ENCODE data around the gene KCNK5.

KCNK5 gene

GRCh38 chr6:39228992-39229767 lies at the start of gene KCNK5:
Gene KCNK5 (minus strand): TSS chr6:39229475. CDS start chr6:39229111, 364 bp downstream.
- peak; percentile 48 for DNase-seq

DNA sequence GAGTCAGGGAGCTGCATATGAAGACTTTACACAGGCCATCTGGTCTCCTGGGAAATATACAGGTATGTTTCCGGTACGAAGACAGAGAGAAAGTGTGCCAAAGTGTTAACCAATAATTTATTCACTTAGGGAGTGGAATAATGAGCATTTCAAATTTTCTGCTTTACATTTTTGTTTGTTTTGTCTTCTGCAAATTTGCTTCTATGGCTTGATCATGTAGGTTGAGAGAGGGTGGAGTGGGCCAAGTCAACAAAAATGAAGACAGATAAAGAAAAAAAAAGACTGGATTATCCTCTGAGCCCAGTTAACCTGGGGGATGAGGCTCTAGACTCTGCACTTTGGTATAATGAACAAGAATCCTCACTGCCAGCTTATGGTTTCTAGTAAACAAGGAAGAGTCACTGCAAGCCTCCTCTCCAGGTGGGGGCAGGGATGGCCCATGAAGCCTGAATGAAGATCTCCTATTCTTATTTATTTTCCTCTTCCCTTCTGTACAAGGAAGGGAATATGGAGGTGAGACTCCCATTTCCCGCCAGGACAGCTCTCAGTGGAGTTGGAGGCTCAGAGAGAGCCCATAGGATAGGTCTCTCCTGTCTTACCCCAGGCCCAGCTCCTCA lies 47.2 kb upstream of the KCNK5 start:
- DNase-seq = no peak

GRCh38 chr6:39274903-39275302 lies 45.6 kb upstream of the KCNK5 start:
- no peak for DNase-seq

DNA sequence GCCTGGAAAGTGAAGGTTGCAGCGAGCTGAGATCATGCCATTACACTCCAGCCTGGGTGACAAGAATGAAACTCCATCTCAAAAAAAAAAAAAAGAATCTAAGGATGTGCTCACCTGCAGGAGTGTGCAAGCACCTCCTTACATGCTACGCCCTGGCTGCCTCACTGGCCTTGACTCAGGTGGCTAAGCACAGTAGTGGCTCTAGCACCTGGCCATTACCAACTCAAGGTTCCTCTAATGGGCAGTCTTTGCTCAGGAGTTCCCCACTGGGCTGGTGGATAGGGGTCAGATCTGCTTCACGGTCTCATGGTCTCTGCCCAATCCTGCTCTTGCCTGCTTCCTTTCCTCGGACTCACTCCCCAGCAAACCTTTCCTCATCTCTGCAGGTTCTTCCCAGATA lies 45.2 kb upstream of the KCNK5 start:
- DNase-seq = no peak

- DNase-seq = no peak
These were observed 44.1 kb upstream of the KCNK5 start for GRCh38 chr6:39273406-39273821.

DNA sequence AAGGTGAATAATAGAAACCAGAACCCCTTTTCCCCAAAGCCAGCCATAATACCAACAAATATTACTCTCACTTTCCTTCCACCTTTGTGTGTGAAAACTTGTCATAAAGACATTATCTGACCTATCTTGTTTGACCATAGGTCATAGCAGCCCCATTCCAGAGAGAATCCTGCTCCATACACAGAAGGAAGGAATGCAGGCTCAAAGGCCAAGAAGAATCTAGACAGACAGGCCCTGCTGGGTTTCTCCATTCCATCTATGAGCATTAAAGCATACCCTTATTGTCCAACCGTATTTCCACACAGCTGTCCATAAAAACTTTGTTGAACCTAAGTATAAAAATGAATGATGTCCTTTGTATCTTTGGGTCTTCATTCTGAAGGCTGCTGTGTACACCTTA lies 40.7 kb upstream of the KCNK5 start:
- DNase-seq = no peak

GRCh38 chr6:39268721-39269120 lies 39.4 kb upstream of the KCNK5 start:
- no peak for DNase-seq

DNA sequence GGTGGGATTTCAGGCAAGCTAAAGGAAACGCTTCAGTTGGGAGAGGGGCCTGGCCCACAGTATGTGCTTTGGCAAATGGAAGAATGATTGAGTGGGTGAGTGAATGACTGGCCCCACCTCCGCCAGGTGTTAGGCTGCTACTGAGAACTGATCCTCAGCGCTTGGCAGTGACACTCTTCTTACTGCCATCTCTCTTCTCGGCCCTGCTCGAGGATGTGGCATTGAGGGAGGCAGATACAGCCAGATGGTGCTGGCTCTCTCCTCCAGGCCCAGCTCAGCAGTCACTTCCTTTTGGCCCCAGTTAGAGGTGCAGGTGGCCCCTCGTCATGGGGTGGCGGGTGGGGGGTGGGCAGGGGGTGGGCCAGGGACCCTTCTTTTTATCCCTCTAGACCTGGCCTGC lies 38.9 kb upstream of the KCNK5 start:
- DNase-seq = no peak

GRCh38 chr6:39266782-39267355 lies 37.6 kb upstream of the KCNK5 start:
- DNase-seq = no peak

DNA sequence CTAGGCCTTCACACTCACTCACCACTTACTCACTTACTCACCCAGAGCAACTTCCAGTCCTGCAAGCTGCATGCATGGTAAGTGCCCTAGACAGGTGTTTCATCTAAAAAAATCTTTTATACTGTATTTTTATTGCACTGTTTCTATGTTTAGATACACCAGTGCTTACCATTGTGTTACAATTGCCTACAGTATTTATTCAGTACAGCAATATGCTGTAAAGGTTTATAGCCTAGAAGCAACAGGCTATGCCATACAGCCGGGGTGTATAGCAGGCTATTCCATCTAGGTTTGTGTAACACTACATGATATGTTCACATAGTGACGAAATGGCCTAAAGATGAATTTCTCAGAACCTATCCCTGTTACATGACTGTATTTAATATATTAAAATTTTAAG lies 37.1 kb upstream of the KCNK5 start:
- DNase-seq = no peak

DNA sequence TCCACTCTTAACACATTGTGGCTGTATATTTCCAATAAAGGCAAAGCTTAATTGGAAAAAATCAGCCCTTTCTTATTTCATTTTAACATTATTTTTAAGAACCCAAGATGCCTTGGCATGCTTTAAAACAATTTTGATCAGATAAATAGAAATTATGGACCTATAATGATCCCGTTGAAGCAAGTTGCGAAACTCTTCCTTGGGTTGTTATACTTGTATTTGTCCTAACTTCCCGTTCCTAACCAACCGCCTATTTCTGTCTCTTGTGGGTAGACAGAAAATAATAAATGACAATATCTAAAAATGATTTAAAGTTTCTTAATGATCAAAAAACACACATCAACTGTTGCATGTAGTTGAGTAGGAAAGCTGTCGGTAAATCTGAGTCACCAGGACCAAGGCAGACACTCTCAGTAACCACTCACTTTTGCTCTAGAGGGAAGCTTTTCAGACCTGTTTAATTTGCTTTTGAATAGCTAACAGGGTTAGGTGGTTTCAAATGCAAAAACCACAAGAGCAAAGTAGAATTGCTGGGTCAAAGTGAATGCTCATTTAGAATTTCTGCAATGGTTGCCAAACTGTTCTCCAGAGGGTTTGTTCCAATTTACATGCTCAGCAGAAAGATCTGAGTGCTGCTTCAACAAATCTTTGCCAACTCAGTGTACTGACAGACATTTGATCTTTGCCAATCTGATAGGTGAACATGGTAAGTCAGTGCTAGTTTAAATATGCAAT lies 34.2 kb upstream of the KCNK5 start:
- DNase-seq = no peak

DNA sequence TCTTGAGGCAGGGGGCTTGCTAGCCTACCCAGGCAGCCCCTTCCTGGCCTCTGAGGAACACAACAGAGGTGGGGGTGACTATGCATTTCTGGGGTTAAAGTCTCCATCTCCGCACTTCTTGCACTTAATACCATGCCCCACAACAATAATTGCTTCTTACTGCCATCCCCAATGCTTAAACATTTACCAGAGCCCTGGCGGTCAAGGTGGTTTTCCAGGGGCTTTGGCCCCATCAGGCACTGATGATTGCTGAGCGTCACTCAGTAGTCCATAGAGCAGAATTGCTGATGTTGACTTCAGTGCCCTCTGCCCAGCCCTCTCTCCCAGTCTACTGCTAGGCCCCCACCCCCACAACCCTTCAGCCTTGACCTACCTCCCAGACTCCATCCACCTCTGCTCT lies 32.5 kb upstream of the KCNK5 start:
- DNase-seq = no peak

GRCh38 chr6:39260953-39261352 lies 31.7 kb upstream of the KCNK5 start:
- DNase-seq = no peak

GRCh38 chr6:39260456-39260855 lies 31.2 kb upstream of the KCNK5 start:
- no peak for DNase-seq

DNA sequence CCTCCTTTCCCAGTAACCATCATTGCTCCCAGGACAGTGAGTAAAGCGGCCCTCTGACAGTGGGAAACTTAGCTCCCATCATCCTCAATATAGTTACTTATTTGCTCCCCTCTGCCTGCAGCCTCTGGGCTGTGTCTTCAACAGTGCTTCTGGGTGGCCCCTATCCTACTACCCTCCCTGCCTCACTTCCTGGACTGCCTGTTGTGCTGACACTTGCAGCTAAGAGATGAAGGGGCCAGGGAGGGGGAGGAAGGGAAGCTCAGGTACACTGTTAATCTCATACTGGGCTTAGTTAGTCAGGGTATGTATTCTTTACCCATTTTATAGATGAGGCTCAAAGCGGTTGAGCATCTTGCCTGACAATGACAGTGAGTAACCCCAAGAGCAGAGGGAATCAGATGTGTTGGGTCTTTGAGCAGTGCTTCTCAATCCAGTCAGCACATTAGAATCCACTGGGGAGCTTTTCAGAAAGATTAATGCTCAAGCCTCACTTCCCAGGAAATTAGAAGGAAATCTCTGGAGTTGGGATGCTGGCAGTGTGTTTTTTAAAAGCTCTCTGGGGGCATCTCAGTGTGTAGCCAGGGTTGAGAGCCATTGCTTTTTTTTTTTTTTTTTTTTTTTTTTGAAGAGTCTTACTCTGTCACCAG lies 27.1 kb upstream of the KCNK5 start:
- no peak for DNase-seq

GRCh38 chr6:39254999-39255535 lies 25.8 kb upstream of the KCNK5 start:
- no peak for DNase-seq

GRCh38 chr6:39251406-39251805 lies 22.1 kb upstream of the KCNK5 start:
- no peak for DNase-seq

- DNase-seq = no peak
These were observed 21.2 kb upstream of the KCNK5 start for GRCh38 chr6:39250507-39250906.

GRCh38 chr6:39249278-39249677 lies 20.0 kb upstream of the KCNK5 start:
- DNase-seq = no peak

DNA sequence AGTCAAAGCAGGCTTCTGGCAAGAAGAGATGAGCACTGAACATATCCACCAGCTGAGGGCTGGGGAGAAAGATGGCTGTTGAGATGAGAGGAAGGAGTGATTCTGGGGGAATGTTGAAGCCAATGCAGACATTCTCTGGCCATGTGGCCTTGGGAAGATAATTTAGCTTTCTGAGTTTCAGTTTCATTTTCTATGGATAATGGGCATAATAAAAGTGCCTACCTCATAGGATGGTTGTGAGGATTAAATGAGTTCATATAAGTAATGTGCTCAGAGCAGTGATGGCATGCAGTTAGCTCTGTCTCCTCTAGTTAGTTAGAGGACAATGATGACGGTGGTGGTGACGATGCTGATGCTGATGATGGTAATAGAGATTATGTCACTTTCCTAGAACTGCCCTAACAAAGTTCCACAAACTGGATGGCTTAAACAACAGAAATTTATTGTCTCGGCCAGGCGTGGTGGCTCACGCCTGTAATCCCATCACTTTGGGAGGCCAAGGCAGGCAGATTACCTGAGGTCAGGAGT lies 18.5 kb upstream of the KCNK5 start:
- DNase-seq = no peak

DNA sequence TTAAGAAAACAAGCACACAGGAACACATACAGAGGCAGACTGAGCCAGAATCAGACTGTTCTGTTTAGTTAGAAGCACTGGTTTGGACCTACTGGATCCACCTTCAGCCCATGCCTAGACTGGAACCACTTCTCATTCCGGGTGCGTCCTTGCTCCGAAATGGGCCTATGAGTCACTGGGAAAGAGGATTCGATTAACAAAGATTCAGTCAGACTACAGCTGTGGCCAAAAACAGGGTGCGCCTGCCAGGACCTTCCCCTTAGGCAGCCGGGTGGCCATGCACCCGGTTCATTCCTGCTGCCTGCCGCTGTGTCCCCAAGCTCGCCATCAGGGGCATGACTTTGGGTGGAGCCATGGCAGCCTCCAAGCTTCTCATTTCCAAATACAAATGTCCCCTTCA lies 14.5 kb upstream of the KCNK5 start:
- DNase-seq = no peak

DNA sequence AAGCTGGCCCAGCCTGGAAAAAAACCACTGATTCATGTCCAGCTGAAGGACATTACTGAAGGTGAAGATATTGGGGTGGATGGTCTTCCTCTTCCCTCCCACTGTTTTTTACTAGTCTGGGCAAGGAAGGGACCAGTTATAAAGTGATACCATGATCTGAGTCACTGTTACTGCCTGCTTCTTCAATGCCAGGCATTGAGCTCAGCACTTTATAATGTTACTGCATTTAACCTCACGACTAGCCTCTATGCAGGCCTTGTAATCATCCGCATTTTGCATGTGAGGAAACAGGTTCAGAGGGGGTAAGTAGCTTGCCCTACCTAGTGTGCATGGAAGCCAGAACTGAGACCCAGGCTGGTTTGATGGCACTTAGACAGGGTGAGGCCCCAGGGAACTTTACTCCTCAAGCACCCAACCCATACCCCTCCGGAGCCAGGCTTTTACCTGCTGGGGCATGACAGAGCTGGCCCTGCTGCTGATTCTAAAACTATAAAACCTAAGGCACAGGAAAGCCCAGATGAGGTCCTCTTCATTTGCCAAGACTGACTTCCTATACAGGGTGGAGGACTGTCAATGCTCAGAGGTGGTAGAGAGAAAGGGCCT lies 11.0 kb upstream of the KCNK5 start:
- no peak for DNase-seq
